Measurements from ENCODE around the gene MTCL1. TPM values are rescaled to one million over a fixed set of nuclear protein-coding genes. Genes with fewer than 3 reads are reported as not detected.

The MTCL1 gene
- total RNA-seq, 1 experiment from 2014 or later = 297 TPM

- no TSS peak for BruUV-seq (replicated peaks)
- no peak for TF ChIP-seq CTCF (IDR thresholded peaks at IDR 0.05; ENCODE audit: unreplicated experiment)
- H3K27ac Mint-ChIP-seq (ENCODE audit: unreplicated experiment) = peak overlapping the region; percentile 84
- H3K36me3 Mint-ChIP-seq (ENCODE audit: insufficient read depth, unreplicated experiment) = peaks cover 78% of the 10 kb centered on the region
- no peaks in the 10 kb centered on the region for H3K9me3 Mint-ChIP-seq (ENCODE audit: low read depth, unreplicated experiment)
- intact Hi-C loops (cut with micrococcal nuclease; ENCODE audit: unreplicated experiment) = no loop called here
- H3K4me3 Mint-ChIP-seq (ENCODE audit: low read depth, unreplicated experiment) = peak overlapping the region; percentile 25
- no peak for DNase-seq
- H3K4me1 Mint-ChIP-seq (ENCODE audit: low read depth, unreplicated experiment) = peaks cover 78% of the 10 kb centered on the region
- CTCF ChIA-PET = interaction anchor here (0.6 to 1.4 kb wide), 4 partner anchors 13 to 261 kb away, joined by 3 to 6 read pairs (median 4); no protein-coding TSS in a partner anchor
- no peaks in the 10 kb centered on the region for H3K27me3 Mint-ChIP-seq (ENCODE audit: unreplicated experiment)
Measured at GRCh38 chr18:8721094-8721669, 15.8 kb downstream of the MTCL1 start.

DNA sequence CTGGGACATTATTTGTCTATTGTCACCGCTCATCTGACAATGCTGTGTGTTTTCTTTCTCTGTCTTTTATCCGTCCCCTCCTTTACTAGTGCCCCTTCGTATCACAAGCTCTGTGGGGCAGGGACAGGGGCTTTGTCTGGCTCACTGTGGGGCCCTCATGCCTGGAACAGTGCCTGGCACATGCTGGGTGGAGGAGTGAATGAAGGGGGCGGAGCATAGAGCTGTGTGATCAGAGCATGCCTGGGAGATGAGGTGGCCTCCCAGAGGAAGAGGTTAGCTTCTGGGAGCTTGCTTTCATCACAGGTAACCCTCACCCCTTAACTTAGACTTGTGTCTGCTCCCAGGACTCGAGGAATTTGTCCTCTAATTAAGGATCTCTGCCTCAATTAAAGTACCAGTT is 16.4 kb downstream of the MTCL1 start:
- Mint-ChIP-seq H3K27me3 (ENCODE audit: unreplicated experiment) (no peaks in the 10 kb centered on the region), H3K4me1 (ENCODE audit: low read depth, unreplicated experiment) (peaks cover 77% of the 10 kb centered on the region), H3K36me3 (ENCODE audit: insufficient read depth, unreplicated experiment) (peaks cover 78% of the 10 kb centered on the region), H3K9me3 (ENCODE audit: low read depth, unreplicated experiment) (no peaks in the 10 kb centered on the region), H3K27ac (ENCODE audit: unreplicated experiment) (peak overlapping the region; percentile 84), H3K4me3 (ENCODE audit: low read depth, unreplicated experiment) (peak overlapping the region; percentile 25)
- no peak for TF ChIP-seq CTCF (IDR thresholded peaks at IDR 0.05; ENCODE audit: unreplicated experiment)
- intact Hi-C loops (cut with micrococcal nuclease; ENCODE audit: unreplicated experiment) = no loop called here
- no TSS peak for BruUV-seq (replicated peaks)
- CTCF ChIA-PET = interaction anchor here (0.9 to 1.4 kb wide), 3 partner anchors 13 to 260 kb away, joined by 3 to 6 read pairs (median 4); no protein-coding TSS in a partner anchor
- DNase-seq = peak; percentile 72

GRCh38 chr18:8722946-8723820 is 17.8 kb downstream of the MTCL1 start:
- DNase-seq = no peak
- H3K4me1 Mint-ChIP-seq (ENCODE audit: low read depth, unreplicated experiment) = peaks cover 71% of the 10 kb centered on the region
- no peaks in the 10 kb centered on the region for H3K9me3 Mint-ChIP-seq (ENCODE audit: low read depth, unreplicated experiment)
- no peaks in the 10 kb centered on the region for H3K27me3 Mint-ChIP-seq (ENCODE audit: unreplicated experiment)
- H3K36me3 Mint-ChIP-seq (ENCODE audit: insufficient read depth, unreplicated experiment) = peaks cover 78% of the 10 kb centered on the region
- intact Hi-C loops (cut with micrococcal nuclease; ENCODE audit: unreplicated experiment) = no loop called here
- BruUV-seq (replicated peaks) = no TSS peak
- CTCF ChIA-PET = interaction anchor here (0.7 kb wide), 1 partner anchor 259 kb away, joined by 3 read pairs; no protein-coding TSS in a partner anchor
- TF ChIP-seq CTCF (IDR thresholded peaks at IDR 0.05; ENCODE audit: unreplicated experiment) = no peak
- H3K27ac Mint-ChIP-seq (ENCODE audit: unreplicated experiment) = peak overlapping the region; percentile 84
- peak overlapping the region; percentile 46 for H3K4me3 Mint-ChIP-seq (ENCODE audit: low read depth, unreplicated experiment)

DNA sequence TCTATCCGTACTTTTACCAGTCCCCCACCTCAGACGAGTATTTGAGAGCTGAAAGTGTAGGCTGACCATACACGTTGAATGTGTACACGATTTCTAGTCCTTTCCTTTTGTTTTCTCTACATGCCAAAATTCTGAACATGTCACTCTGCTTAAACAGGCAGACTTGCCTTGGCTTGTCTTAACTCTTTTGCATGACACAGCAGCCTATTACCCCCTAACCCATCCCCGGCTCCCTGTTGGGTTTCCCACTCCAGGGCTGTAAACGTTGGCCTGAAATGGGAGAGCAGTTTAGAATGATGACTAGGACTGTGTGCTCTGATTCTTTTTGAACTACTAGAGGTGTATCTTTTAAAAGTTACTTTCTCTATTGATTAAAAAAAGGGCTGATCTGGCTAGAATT is 19.1 kb downstream of the MTCL1 start:
- no peak for DNase-seq
- H3K36me3 Mint-ChIP-seq (ENCODE audit: insufficient read depth, unreplicated experiment) = peaks cover 86% of the 10 kb centered on the region

More for the DNA sequence above, 19.1 kb downstream of the MTCL1 start:
- CTCF ChIA-PET = interaction anchor here (0.7 kb wide), 1 partner anchor 230 kb away, joined by 3 read pairs; no protein-coding TSS in a partner anchor
- H3K9me3 Mint-ChIP-seq (ENCODE audit: low read depth, unreplicated experiment) = no peaks in the 10 kb centered on the region
- BruUV-seq (replicated peaks) = no TSS peak
- no peak overlapping the region for H3K27ac Mint-ChIP-seq (ENCODE audit: unreplicated experiment)
- H3K27me3 Mint-ChIP-seq (ENCODE audit: unreplicated experiment) = no peaks in the 10 kb centered on the region
- H3K4me3 Mint-ChIP-seq (ENCODE audit: low read depth, unreplicated experiment) = no peak overlapping the region
- intact Hi-C loops (cut with micrococcal nuclease; ENCODE audit: unreplicated experiment) = no loop called here
- TF ChIP-seq CTCF (IDR thresholded peaks at IDR 0.05; ENCODE audit: unreplicated experiment) = no peak
- H3K4me1 Mint-ChIP-seq (ENCODE audit: low read depth, unreplicated experiment) = peaks cover 72% of the 10 kb centered on the region

Data from Calu3 (cell line).